HG03280 (cell line): ENCODE data around the gene KLHDC1.
"Not testable (repeated sequence)": the region's sequence is repeated elsewhere in the genome, so short reads cannot be mapped to it uniquely, and the experiment has no call there.

Source experiments
- ATAC-seq: cut with Tn5 transposase; IDR thresholded peaks from one replicate; pipeline ENCODE4 v1.9.1; 2021; ENCODE audit warnings: mild to moderate bottlenecking, moderate library complexity; ENCODE audit not compliant: unreplicated experiment

The KLHDC1 gene

DNA sequence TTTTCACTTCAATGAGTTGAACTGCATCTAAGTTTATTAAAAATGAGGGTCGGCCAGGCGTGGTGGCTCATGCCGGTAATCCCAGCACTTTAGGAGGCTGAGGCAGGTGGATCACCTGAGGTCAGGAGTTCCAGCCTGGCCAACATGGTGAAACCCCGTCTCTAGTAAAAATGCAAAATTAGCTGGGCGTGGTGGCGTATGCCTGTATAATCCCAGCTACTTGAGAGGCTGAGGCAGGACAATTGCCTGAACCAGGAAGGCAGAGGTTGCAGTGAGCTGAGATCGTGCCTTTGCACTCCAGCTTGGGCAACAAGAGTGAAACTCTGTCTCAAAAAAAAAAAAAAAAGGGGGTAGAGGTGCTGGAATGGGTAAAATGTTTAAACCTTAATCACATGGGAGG lies 88.1 kb downstream of the KLHDC1 start:
- ATAC-seq = not testable (repeated sequence)

- no peak for ATAC-seq
These were observed 90.6 kb downstream of the KLHDC1 start for GRCh38 chr14:49783394-49784014.

- ATAC-seq = no peak
These were observed 93.4 kb downstream of the KLHDC1 start for GRCh38 chr14:49786315-49786714.

GRCh38 chr14:49792618-49793017 lies 99.7 kb downstream of the KLHDC1 start:
- no peak for ATAC-seq

GRCh38 chr14:49796025-49796424 lies 103.1 kb downstream of the KLHDC1 start:
- ATAC-seq = no peak
